Omental fat pad (tissue), 4 donors: Measurements from ENCODE around the gene MED9. TPM values are rescaled to one million over a fixed set of nuclear protein-coding genes. Genes with fewer than 3 reads are reported as not detected.

Experiments used
- ATAC-seq: fragments of 150-250 bp; one replicate; pipeline ENCODE4 v1.9.1; 2016; ENCODE audit warnings: mild to moderate bottlenecking, moderate library complexity; ENCODE audit not compliant: low FRiP score
- DNase-seq: peaks from one replicate; pipeline ENCODE4 v3.0.0-alpha.2; 2019; ENCODE audit warnings: low spot score
- small RNA-seq: library from RNA; depleted of rRNA; stranded (forward); fragments of <200 nt; gene quantifications from one replicate; pipeline ENCODE3, GENCODE V24; 2016
- total RNA-seq, 4 donors: library from RNA; depleted of rRNA; stranded (reverse); fragments of >200 nt; gene quantifications; one replicate each; pipeline ENCODE4 v1.1.0, GENCODE V29; 2016
- TF ChIP-seq, protein P1 (sequence below), 3 donors: fragments of 450-650 bp; IDR thresholded peaks; one replicate each; pipeline ENCODE4 v1.5.1; 2016 to 2017; ENCODE audit warnings: antibody characterized with exemption in 3 of 3, mild to moderate bottlenecking in 3 of 3, moderate library complexity in 2 of 3

The MED9 gene
- total RNA-seq, 4 donors from 2014 or later: 11.5 to 26.2 (median 16.2) TPM

DNA sequence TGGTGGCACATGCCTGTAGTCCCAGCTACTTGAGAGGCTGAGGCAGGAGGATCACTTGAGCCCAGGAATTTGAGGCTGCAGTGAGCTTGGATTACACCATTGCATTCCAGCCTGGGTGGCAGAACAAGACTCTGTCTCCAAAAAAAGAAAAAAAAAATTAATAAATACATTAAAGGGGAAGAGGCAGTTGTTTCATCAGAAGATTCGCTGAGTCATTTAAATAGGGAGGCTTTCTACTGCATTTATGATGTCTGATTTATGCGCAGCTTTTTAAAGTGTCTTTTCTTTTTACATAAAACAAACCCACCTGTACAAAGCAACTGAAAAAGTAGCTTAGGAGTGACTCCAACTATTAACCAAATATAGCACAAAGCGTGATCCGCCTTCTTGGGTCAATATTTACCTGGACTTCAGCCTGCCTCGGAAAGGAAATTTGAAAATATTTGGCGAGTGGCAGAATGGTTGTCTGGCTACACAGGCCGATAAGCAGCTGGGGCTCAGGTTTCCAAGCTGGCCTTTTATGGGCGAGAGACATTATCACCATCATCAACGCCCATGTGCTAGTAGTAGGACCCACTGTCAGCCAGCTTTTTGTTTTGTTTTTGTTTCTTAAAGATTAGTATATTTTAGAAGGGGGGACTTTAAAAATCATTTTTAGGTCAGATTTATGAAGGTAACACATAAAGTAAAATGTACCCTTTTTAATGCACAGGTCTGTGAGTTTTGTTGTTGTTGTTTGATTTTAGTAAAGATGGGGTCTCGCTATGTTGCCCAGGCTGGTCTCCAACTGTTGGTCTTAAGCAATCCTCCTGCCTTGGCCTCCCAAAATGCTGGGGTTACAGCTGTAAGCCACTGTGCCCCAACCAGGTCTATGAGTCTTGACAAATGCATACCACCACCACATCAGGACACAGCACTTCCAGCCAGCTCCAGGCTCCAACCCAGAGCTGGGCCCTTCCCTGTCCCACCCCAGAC is 61.9 kb downstream of the MED9 start:
- ATAC-seq (no peak), DNase-seq (no peak)

DNA sequence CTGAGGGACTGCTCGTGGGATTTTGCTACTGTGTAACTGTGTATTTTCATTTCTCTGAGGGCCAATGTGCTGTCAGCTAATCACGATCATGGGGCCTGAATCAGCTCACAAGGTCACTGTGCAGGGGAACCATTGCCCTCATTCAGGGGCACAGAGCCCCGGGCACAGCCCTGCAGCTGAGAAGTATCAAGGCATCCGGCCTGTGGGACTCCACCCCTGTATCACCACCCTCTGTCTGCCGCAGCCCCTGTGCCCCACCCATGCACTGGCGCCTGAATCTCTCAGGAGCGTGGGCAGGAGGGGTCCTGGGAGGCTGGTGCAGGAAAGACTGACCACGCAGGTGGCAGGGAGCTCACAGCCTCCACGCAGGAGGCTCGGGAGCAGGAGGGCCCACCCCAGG is 62.8 kb downstream of the MED9 start:
- DNase-seq: no peak
- TF ChIP-seq, protein P1, sequence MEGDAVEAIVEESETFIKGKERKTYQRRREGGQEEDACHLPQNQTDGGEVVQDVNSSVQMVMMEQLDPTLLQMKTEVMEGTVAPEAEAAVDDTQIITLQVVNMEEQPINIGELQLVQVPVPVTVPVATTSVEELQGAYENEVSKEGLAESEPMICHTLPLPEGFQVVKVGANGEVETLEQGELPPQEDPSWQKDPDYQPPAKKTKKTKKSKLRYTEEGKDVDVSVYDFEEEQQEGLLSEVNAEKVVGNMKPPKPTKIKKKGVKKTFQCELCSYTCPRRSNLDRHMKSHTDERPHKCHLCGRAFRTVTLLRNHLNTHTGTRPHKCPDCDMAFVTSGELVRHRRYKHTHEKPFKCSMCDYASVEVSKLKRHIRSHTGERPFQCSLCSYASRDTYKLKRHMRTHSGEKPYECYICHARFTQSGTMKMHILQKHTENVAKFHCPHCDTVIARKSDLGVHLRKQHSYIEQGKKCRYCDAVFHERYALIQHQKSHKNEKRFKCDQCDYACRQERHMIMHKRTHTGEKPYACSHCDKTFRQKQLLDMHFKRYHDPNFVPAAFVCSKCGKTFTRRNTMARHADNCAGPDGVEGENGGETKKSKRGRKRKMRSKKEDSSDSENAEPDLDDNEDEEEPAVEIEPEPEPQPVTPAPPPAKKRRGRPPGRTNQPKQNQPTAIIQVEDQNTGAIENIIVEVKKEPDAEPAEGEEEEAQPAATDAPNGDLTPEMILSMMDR (IDR thresholded peaks at IDR 0.05): no peak
- ATAC-seq: no peak

More for the DNA sequence above, 61.9 kb downstream of the MED9 start:
- TF ChIP-seq, protein P1 (IDR thresholded peaks at IDR 0.05): no peak

DNA sequence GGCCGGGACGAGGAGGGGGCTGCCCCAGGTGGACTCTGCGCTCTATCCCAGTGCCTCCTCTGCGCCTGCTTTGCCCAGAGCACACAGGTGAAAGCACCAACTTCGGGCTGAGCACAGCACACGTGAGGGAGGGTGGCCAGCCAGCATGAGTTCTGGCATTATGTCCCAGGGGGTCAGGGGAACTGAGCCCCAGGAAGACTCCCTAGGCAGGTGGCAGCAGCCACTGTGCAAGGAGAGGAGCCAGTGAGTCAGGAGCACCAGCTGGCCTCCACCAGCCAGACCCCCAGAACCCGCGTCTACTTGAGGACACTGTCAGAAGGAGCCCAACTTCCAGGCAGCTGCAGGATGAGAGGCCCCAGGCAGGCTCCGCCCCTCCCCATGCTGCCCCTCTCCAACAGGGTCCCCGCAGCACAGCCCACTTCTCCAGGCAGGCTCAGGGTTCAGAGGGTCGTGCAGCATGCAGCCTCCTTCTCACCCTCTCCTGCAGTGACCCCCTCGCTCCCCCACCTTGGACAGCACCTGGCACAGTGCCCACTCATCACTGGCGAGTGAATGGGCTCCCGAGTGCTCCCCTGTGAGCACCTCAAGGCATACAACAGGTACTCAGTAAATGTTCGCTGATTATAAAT is 63.6 kb downstream of the MED9 start:
- no peak for DNase-seq
- no peak for ATAC-seq
- TF ChIP-seq, protein P1 (IDR thresholded peaks at IDR 0.05): no peak

DNA sequence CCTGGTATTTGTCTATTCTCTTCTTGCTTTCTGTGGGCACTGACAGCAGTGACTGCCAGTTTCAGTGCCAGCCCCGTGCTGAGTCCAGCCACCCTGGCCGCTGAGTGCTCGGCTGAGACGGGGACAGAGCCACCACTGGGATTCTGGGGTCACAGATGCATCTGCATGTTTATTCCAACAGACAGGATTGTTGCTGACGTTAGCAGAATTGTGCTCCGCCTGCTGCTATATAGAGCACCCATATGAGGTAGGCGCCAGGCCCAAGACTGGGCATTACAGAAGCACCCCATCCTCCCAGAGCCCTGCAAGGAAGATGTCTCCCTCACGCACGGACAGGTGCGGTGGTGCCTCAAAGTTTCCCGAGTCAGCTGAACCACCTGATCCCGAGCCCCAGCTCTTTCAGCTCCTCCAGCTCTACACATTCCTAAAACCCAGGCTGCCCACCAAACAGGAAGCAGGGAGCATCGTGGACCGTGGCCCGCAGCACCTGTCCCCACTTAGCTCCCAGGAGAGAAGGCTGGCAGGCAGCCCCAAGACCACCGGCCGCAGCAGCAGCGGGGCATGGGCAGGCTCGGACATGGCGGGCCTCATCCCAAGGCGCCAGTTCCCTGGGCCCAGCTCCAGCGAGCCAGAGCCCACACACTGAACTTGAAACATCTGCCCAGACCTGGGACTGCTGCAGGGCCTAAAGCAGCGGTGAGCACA is 64.3 kb downstream of the MED9 start:
- TF ChIP-seq, protein P1 (IDR thresholded peaks at IDR 0.05): no peak
- no peak for ATAC-seq
- DNase-seq: no peak

DNA sequence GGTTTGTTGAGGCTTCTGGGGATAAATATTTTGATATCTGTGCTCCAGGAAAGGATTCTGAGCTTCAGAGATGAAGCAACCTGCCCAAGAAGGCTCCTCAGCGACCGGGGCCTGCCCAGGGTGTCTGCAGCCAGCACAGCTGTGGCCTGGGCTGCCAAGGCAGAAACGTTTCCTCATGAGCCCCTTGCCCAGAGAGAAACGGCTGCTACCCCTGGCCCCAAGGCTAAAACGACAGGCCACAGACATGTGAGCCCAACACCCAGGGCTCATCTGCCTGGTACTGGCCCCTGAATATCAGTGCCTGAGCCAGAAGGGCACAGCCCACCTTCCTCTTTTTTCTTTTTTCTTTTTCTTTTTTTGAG is 64.8 kb downstream of the MED9 start:
- TF ChIP-seq, protein P1 (IDR thresholded peaks at IDR 0.05): no peak
- ATAC-seq: no peak
- no peak for DNase-seq

Small RNA genes within 50 kb of the gene (small RNA-seq; reads per million reads assigned to genes)
- not detected for gene RF00019

Other genes with a start within 250 kb of the MED9 start
- gene FLCN, start 239.8 kb upstream of the MED9 start, total RNA-seq: 10 to 100 TPM; 40.8 to 75.7 (median 56.0) TPM
- 10 to 100 TPM; 39.9 to 68.9 (median 49.5) TPM for gene COPS3, start 195.8 kb upstream of the MED9 start, total RNA-seq
- 1 to 10 TPM; 1.3 to 3.5 (median 2.3) TPM for gene NT5M, start 173.6 kb upstream of the MED9 start, total RNA-seq
- 100 to 1,000 TPM in 3 of 4 donors, 10 to 100 TPM in 1; 76.9 to 413 (median 322) TPM for gene RASD1, start 19.4 kb downstream of the MED9 start, total RNA-seq
- gene PEMT, start 114.7 kb downstream of the MED9 start, total RNA-seq: 100 to 1,000 TPM in 1 of 4 donors, 10 to 100 TPM in 3; 32.2 to 181 (median 57.1) TPM
- 10 to 100 TPM in 1 of 4 donors, 1 to 10 TPM in 3; 6.7 to 30.6 (median 8.5) TPM for gene RAI1, start 204.5 kb downstream of the MED9 start, total RNA-seq